Lung (tissue), 12 donors: ENCODE measurements around the gene PLCB2. TPM values are rescaled to one million over a fixed set of nuclear protein-coding genes. Genes with fewer than 3 reads are reported as not detected.

Experiments
- ATAC-seq: fragments of 200-7000 bp; cut with Tn5 transposase; one replicate; pipeline ENCODE4 v1.9.1; 2020; ENCODE audit warnings: moderate number of reproducible peaks; ENCODE audit not compliant: insufficient read depth, low FRiP score
- DNase-seq, 3 donors: peaks; one replicate each; pipeline ENCODE4 v3.0.0-alpha.2; 2013 to 2017
- H3K27ac ChIP-seq, 2 donors: one replicate each; pipeline ENCODE4 v1.5.1; 2013; ENCODE audit warnings: mild to moderate bottlenecking in 2 of 2, moderate library complexity in 2 of 2, control low read depth in 1 of 2, inconsistent platforms in 1 of 2, low read depth in 1 of 2, low read length in 1 of 2
- H3K27me3 ChIP-seq, 3 donors: one replicate each; pipeline ENCODE4 v1.5.1; 2013; ENCODE audit warnings: low read length in 2 of 3; ENCODE audit not compliant: control insufficient read depth in 3 of 3, insufficient read depth in 3 of 3
- H3K36me3 ChIP-seq, 4 donors: one replicate each; pipeline ENCODE4 v1.5.1; 2013; ENCODE audit warnings: low read length in 4 of 4, mild to moderate bottlenecking in 1 of 4, moderate library complexity in 1 of 4; ENCODE audit not compliant: control insufficient read depth in 4 of 4, insufficient read depth in 4 of 4
- H3K4me1 ChIP-seq, 5 donors: one replicate each; pipeline ENCODE4 v1.5.1; 2013; ENCODE audit warnings: low read length in 5 of 5, mild to moderate bottlenecking in 2 of 5, moderate library complexity in 1 of 5; ENCODE audit not compliant: control insufficient read depth in 5 of 5, insufficient read depth in 5 of 5
- H3K4me3 ChIP-seq: one replicate; pipeline ENCODE4 v1.5.1; 2013; ENCODE audit warnings: mild to moderate bottlenecking, control low read depth, moderate library complexity
- H3K9ac ChIP-seq, 2 donors: one replicate each; pipeline ENCODE4 v1.5.1; 2013; ENCODE audit warnings: low read length in 2 of 2, control low read depth in 1 of 2; ENCODE audit not compliant: insufficient read depth in 1 of 2
- H3K9me3 ChIP-seq, 4 donors: one replicate each; pipeline ENCODE4 v1.5.1; 2013; ENCODE audit warnings: low read length in 3 of 4, mild to moderate bottlenecking in 1 of 4, moderate library complexity in 1 of 4; ENCODE audit not compliant: control insufficient read depth in 4 of 4, insufficient read depth in 3 of 4
- CTCF ChIP-seq: IDR thresholded peaks from 2 replicates; pipeline ENCODE4 v1.5.1; 2012; ENCODE audit warnings: mild to moderate bottlenecking; ENCODE audit errors: control extremely low read depth, extremely low read depth
- WGBS, 2 donors: extraction: QIAGEN DNeasy Blood & Tissue Kit; methylation state at CpG; one replicate each; pipeline ENCODE4 v1.1.7; 2013; 5-methylcytosine and 5-hydroxymethylcytosine counted together
- polyA plus RNA-seq, 2 donors: library from polyadenylated mRNA; stranded (reverse); fragments of 200-250 nt; gene quantifications; one replicate each; pipeline ENCODE4 v1.2.1, GENCODE V29; 2013
- total RNA-seq, 2 donors: library from RNA; depleted of rRNA in 1 of 2; stranded (reverse); fragments of >200 nt in 1 of 2; gene quantifications; one replicate each; pipeline ENCODE4 v1.2.1, GENCODE V29; 2014 to 2021
- donor health status: control.
- donor health status: control.
- donor health status: Bipolar disorder and iron deficiency.
- donor health status: healthy.
- donor health status: DM: yes; HTN: yes; CAD: no.

The PLCB2 gene
- total and polyA plus RNA-seq, 4 donors = 17.9 to 76.7 (median 51.2) TPM

GRCh38 chr15:40238532-40239403 is 69.0 kb downstream of the PLCB2 start, which contains the start of gene PAK6:
Gene PAK6, plus strand, starts transcription at chr15:40239063. Its CDS starts 25,723 bp downstream, at chr15:40264786.
- no peak within 1 kb of the TSS for H3K4me3 ChIP-seq
- H3K4me1 ChIP-seq = peaks cover 0 to 15% (median 2%) of the 10 kb centered on the region in 5 donors
- H3K27ac ChIP-seq = no peak within 1 kb of the TSS
- H3K36me3 ChIP-seq = no peaks in the 10 kb centered on the region
- ATAC-seq (peak; percentile 75), DNase-seq (peak; percentile 46 to 62 (median 54))
- WGBS, 2 donors = 9 to 10% methylated on average over 38 to 39 of the region's 39 CpGs
- peaks cover 0 to 2% (median 0%) of the 10 kb centered on the region in 4 donors for H3K9me3 ChIP-seq
- no peak for TF ChIP-seq CTCF
- peak within 1 kb of the TSS in 1 of 2 donors; percentile 33 for H3K9ac ChIP-seq
- peaks cover 0 to 4% (median 0%) of the 10 kb centered on the region in 3 donors for H3K27me3 ChIP-seq

Other genes starting within 250 kb of the PLCB2 start
- gene BMF, start 199.1 kb downstream of the PLCB2 start, total RNA-seq = 10 to 100 TPM; 11.5 to 42.5 TPM
- 10 to 100 TPM in 1 of 2 donors, 1 to 10 TPM in 1; 8.8 to 10.8 TPM for gene BMF, start 199.1 kb downstream of the PLCB2 start, polyA plus RNA-seq
- gene BUB1B, start 146.9 kb downstream of the PLCB2 start, total RNA-seq = 1 to 10 TPM; 1.8 to 8.0 TPM
- gene BUB1B, start 146.9 kb downstream of the PLCB2 start, polyA plus RNA-seq = 1 to 10 TPM; 1.1 to 2.3 TPM
- gene PAK6, start 68.9 kb downstream of the PLCB2 start, total RNA-seq = 10 to 100 TPM in 1 of 2 donors, 1 to 10 TPM in 1; 8.4 to 10.4 TPM
- 1 to 10 TPM; 5.8 to 6.1 TPM for gene PAK6, start 68.9 kb downstream of the PLCB2 start, polyA plus RNA-seq
- not detected for gene ANKRD63, start 24.9 kb downstream of the PLCB2 start, total RNA-seq
- not detected for gene ANKRD63, start 24.9 kb downstream of the PLCB2 start, polyA plus RNA-seq
- 10 to 100 TPM; 12.8 to 31.1 TPM for gene INAFM2, start 15.8 kb upstream of the PLCB2 start, total RNA-seq
- 10 to 100 TPM; 18.4 to 19.7 TPM for gene INAFM2, start 15.8 kb upstream of the PLCB2 start, polyA plus RNA-seq
- gene CCDC9B, start 33.0 kb upstream of the PLCB2 start, total RNA-seq = 10 to 100 TPM in 1 of 2 donors, 1 to 10 TPM in 1; 4.4 to 42.1 TPM
- 10 to 100 TPM in 1 of 2 donors, 1 to 10 TPM in 1; 7.0 to 22.8 TPM for gene CCDC9B, start 33.0 kb upstream of the PLCB2 start, polyA plus RNA-seq
- gene PHGR1, start 43.1 kb upstream of the PLCB2 start, total RNA-seq = not detected
- 1 to 10 TPM in 1 of 2 donors, under 1 TPM in 1; 0.84 to 1.0 TPM for gene PHGR1, start 43.1 kb upstream of the PLCB2 start, polyA plus RNA-seq
- 1 to 10 TPM in 1 of 2 donors, under 1 TPM in 1; 0.23 to 1.3 TPM for gene DISP2, start 50.3 kb upstream of the PLCB2 start, total RNA-seq
- gene DISP2, start 50.3 kb upstream of the PLCB2 start, polyA plus RNA-seq = 1 to 10 TPM in 1 of 2 donors, under 1 TPM in 1; 0.06 to 2.5 TPM
- gene KNSTRN, start 74.8 kb upstream of the PLCB2 start, total RNA-seq = 10 to 100 TPM; 14.8 to 16.6 TPM
- gene KNSTRN, start 74.8 kb upstream of the PLCB2 start, polyA plus RNA-seq = 10 to 100 TPM in 1 of 2 donors, 1 to 10 TPM in 1; 7.5 to 13.2 TPM
- gene IVD, start 97.9 kb upstream of the PLCB2 start, total RNA-seq = 10 to 100 TPM; 51.0 to 87.8 TPM
- 10 to 100 TPM; 41.4 to 47.6 TPM for gene IVD, start 97.9 kb upstream of the PLCB2 start, polyA plus RNA-seq
- gene BAHD1, start 133.0 kb upstream of the PLCB2 start, total RNA-seq = 10 to 100 TPM; 11.3 to 28.1 TPM
- gene BAHD1, start 133.0 kb upstream of the PLCB2 start, polyA plus RNA-seq = 10 to 100 TPM; 12.8 to 14.5 TPM
- gene CHST14, start 163.0 kb upstream of the PLCB2 start, total RNA-seq = 10 to 100 TPM; 13.6 to 20.0 TPM
- gene CHST14, start 163.0 kb upstream of the PLCB2 start, polyA plus RNA-seq = 10 to 100 TPM in 1 of 2 donors, 1 to 10 TPM in 1; 9.8 to 10.4 TPM